Activated naive CD8-positive, alpha-beta T cell treated with anti-CD3 and anti-CD28 coated beads for 36 hours (primary cell): ENCODE measurements around the gene SERBP1. TPM values are rescaled to one million over a fixed set of nuclear protein-coding genes. Genes with fewer than 3 reads are reported as not detected.
"Not testable (repeated sequence)": the region's sequence is repeated elsewhere in the genome, so short reads cannot be mapped to it uniquely, and the experiment has no call there.

ENCODE experiments used
- DNase-seq: peaks from one replicate; pipeline ENCODE4 v3.0.0; 2021
- H3K27ac Mint-ChIP-seq: one replicate; pipeline ENCODE4 v1.8.0; 2022; ENCODE audit warnings: mild to moderate bottlenecking, moderate library complexity, mixed read lengths
- H3K27me3 Mint-ChIP-seq: one replicate; pipeline ENCODE4 v1.8.0; 2022; ENCODE audit warnings: mild to moderate bottlenecking, mixed read lengths
- H3K36me3 Mint-ChIP-seq: one replicate; pipeline ENCODE4 v1.8.0; 2021; ENCODE audit warnings: mild to moderate bottlenecking, mixed read lengths
- H3K4me1 Mint-ChIP-seq: one replicate; pipeline ENCODE4 v1.8.0; 2021; ENCODE audit warnings: mixed read lengths
- H3K4me3 Mint-ChIP-seq: one replicate; pipeline ENCODE4 v1.8.0; 2022; ENCODE audit warnings: mild to moderate bottlenecking, moderate library complexity, mixed read lengths
- H3K9me3 Mint-ChIP-seq: one replicate; pipeline ENCODE4 v1.8.0; 2022; ENCODE audit warnings: mixed read lengths
- total RNA-seq, 2 experiments: library from RNA; stranded (reverse); gene quantifications; one replicate each; pipeline ENCODE4 v1.2.3, GENCODE V29; 2021

SERBP1 gene
- total RNA-seq, 2 experiments from 2014 or later, result 624 to 628 TPM

GRCh38 chr1:67431156-67431765 is 1.1 kb upstream of the SERBP1 start:
- Mint-ChIP-seq H3K4me1 (peaks cover 38% of the 10 kb centered on the region), H3K9me3 (no peaks in the 10 kb centered on the region), H3K4me3 (peak overlapping the region; percentile 98), H3K36me3 (peaks cover 51% of the 10 kb centered on the region), H3K27me3 (peaks cover 5% of the 10 kb centered on the region), H3K27ac (peak overlapping the region; percentile 99)
- no peak for DNase-seq

- Mint-ChIP-seq H3K27ac (peak overlapping the region; percentile 99), H3K4me1 (peaks cover 52% of the 10 kb centered on the region), H3K27me3 (peaks cover 5% of the 10 kb centered on the region), H3K36me3 (peaks cover 65% of the 10 kb centered on the region), H3K9me3 (no peaks in the 10 kb centered on the region), H3K4me3 (peak overlapping the region; percentile 98)
- DNase-seq, result peak; percentile 32
Observed at GRCh38 chr1:67429528-67430357, 459 bp downstream of the SERBP1 start.

- DNase-seq, result peak; percentile 65
- no peaks in the 10 kb centered on the region for H3K9me3 Mint-ChIP-seq
- peak overlapping the region; percentile 98 for H3K4me3 Mint-ChIP-seq
- peaks cover 52% of the 10 kb centered on the region for H3K4me1 Mint-ChIP-seq
- H3K27me3 Mint-ChIP-seq, result peaks cover 5% of the 10 kb centered on the region
- peak overlapping the region; percentile 99 for H3K27ac Mint-ChIP-seq
- peaks cover 71% of the 10 kb centered on the region for H3K36me3 Mint-ChIP-seq
Observed at GRCh38 chr1:67429011-67429527, 1.1 kb downstream of the SERBP1 start.

GRCh38 chr1:67427947-67428346 is 2.3 kb downstream of the SERBP1 start:
- Mint-ChIP-seq H3K27ac (peak overlapping the region; percentile 99), H3K4me1 (peaks cover 50% of the 10 kb centered on the region), H3K36me3 (peaks cover 78% of the 10 kb centered on the region), H3K27me3 (peaks cover 5% of the 10 kb centered on the region), H3K9me3 (no peaks in the 10 kb centered on the region), H3K4me3 (peak overlapping the region; percentile 98)
- no peak for DNase-seq

GRCh38 chr1:67427465-67427864 is 2.7 kb downstream of the SERBP1 start:
- Mint-ChIP-seq H3K4me3 (peak overlapping the region; percentile 98), H3K27me3 (peaks cover 5% of the 10 kb centered on the region), H3K4me1 (peaks cover 52% of the 10 kb centered on the region), H3K9me3 (no peaks in the 10 kb centered on the region), H3K36me3 (peaks cover 81% of the 10 kb centered on the region), H3K27ac (peak overlapping the region; percentile 99)
- DNase-seq, result no peak

- H3K27me3 Mint-ChIP-seq, result no peaks in the 10 kb centered on the region
- peaks cover 83% of the 10 kb centered on the region for H3K36me3 Mint-ChIP-seq
- peak overlapping the region; percentile 18 for H3K4me3 Mint-ChIP-seq
- DNase-seq, result no peak
- H3K9me3 Mint-ChIP-seq, result no peaks in the 10 kb centered on the region
- peaks cover 80% of the 10 kb centered on the region for H3K4me1 Mint-ChIP-seq
- H3K27ac Mint-ChIP-seq, result peak overlapping the region; percentile 63
Observed at GRCh38 chr1:67420835-67421492, 9.2 kb downstream of the SERBP1 start.

- H3K27me3 Mint-ChIP-seq, result no peaks in the 10 kb centered on the region
- no peak for DNase-seq
- peaks cover 82% of the 10 kb centered on the region for H3K36me3 Mint-ChIP-seq
- H3K4me3 Mint-ChIP-seq, result no peak overlapping the region
- no peaks in the 10 kb centered on the region for H3K9me3 Mint-ChIP-seq
- peak overlapping the region; percentile 48 for H3K27ac Mint-ChIP-seq
- peaks cover 75% of the 10 kb centered on the region for H3K4me1 Mint-ChIP-seq
Observed at GRCh38 chr1:67418839-67419586, 11.2 kb downstream of the SERBP1 start.

GRCh38 chr1:67417733-67418132 is 12.5 kb downstream of the SERBP1 start:
- Mint-ChIP-seq H3K4me1 (peaks cover 67% of the 10 kb centered on the region), H3K27ac (peak overlapping the region; percentile 54), H3K36me3 (peaks cover 82% of the 10 kb centered on the region)
- DNase-seq, H3K4me3 Mint-ChIP-seq, H3K27me3 Mint-ChIP-seq, H3K9me3 Mint-ChIP-seq: not testable (repeated sequence)

- H3K27me3 Mint-ChIP-seq, result no peaks in the 10 kb centered on the region
- H3K4me1 Mint-ChIP-seq, result peaks cover 53% of the 10 kb centered on the region
- no peaks in the 10 kb centered on the region for H3K9me3 Mint-ChIP-seq
- no peak overlapping the region for H3K4me3 Mint-ChIP-seq
- peak overlapping the region; percentile 72 for H3K27ac Mint-ChIP-seq
- H3K36me3 Mint-ChIP-seq, result peaks cover 76% of the 10 kb centered on the region
- no peak for DNase-seq
Observed at GRCh38 chr1:67415041-67415440, 15.2 kb downstream of the SERBP1 start.

- Mint-ChIP-seq H3K27ac (peak overlapping the region; percentile 11), H3K27me3 (no peaks in the 10 kb centered on the region), H3K9me3 (no peaks in the 10 kb centered on the region), H3K4me3 (no peak overlapping the region), H3K36me3 (peaks cover 76% of the 10 kb centered on the region), H3K4me1 (peaks cover 55% of the 10 kb centered on the region)
- no peak for DNase-seq
Observed at GRCh38 chr1:67414574-67414973, 15.6 kb downstream of the SERBP1 start.

GRCh38 chr1:67413101-67413500 is 17.1 kb downstream of the SERBP1 start:
- not testable (repeated sequence) for H3K27ac Mint-ChIP-seq, H3K4me3 Mint-ChIP-seq, DNase-seq, H3K27me3 Mint-ChIP-seq, H3K9me3 Mint-ChIP-seq
- Mint-ChIP-seq H3K36me3 (peaks cover 74% of the 10 kb centered on the region), H3K4me1 (peaks cover 48% of the 10 kb centered on the region)

GRCh38 chr1:67408148-67408547 is 22.1 kb downstream of the SERBP1 start:
- no peak overlapping the region for H3K4me3 Mint-ChIP-seq
- no peaks in the 10 kb centered on the region for H3K27me3 Mint-ChIP-seq
- peaks cover 37% of the 10 kb centered on the region for H3K36me3 Mint-ChIP-seq
- H3K27ac Mint-ChIP-seq, result peak overlapping the region; percentile 34
- no peak for DNase-seq
- H3K9me3 Mint-ChIP-seq, result no peaks in the 10 kb centered on the region
- peaks cover 25% of the 10 kb centered on the region for H3K4me1 Mint-ChIP-seq

GRCh38 chr1:67407498-67407897 is 22.7 kb downstream of the SERBP1 start:
- Mint-ChIP-seq H3K4me1 (peaks cover 25% of the 10 kb centered on the region), H3K27me3 (no peaks in the 10 kb centered on the region), H3K36me3 (peaks cover 33% of the 10 kb centered on the region), H3K9me3 (no peaks in the 10 kb centered on the region), H3K4me3 (no peak overlapping the region), H3K27ac (no peak overlapping the region)
- no peak for DNase-seq

- H3K27ac Mint-ChIP-seq, result peak overlapping the region; percentile 22
- no peak overlapping the region for H3K4me3 Mint-ChIP-seq
- no peak for DNase-seq
- H3K27me3 Mint-ChIP-seq, result no peaks in the 10 kb centered on the region
- peaks cover 28% of the 10 kb centered on the region for H3K4me1 Mint-ChIP-seq
- H3K9me3 Mint-ChIP-seq, result peaks cover 2% of the 10 kb centered on the region
- H3K36me3 Mint-ChIP-seq, result peaks cover 29% of the 10 kb centered on the region
Observed at GRCh38 chr1:67405473-67406245, 24.5 kb downstream of the SERBP1 start.
